Effector memory CD4-positive, alpha-beta T cell (primary cell): ENCODE measurements around the gene ABAT.
"Not testable (repeated sequence)": the region's sequence is repeated elsewhere in the genome, so short reads cannot be mapped to it uniquely, and the experiment has no call there.

Experiments
- DNase-seq, 3 donors: peaks; one replicate each; pipeline ENCODE4 v3.0.0-alpha.2; 2020
- H3K27ac ChIP-seq: 2 replicates; pipeline ENCODE4 v1.7.0; 2013; ENCODE audit warnings: mild to moderate bottlenecking, low read length, moderate library complexity; ENCODE audit not compliant: insufficient read depth, poor library complexity, severe bottlenecking
- H3K27me3 ChIP-seq: replicated peaks from 2 replicates; pipeline ENCODE4 v1.7.0; 2013; ENCODE audit warnings: mild to moderate bottlenecking, low read length; ENCODE audit not compliant: insufficient read depth, control insufficient read depth, poor library complexity, severe bottlenecking
- H3K36me3 ChIP-seq: 2 replicates; pipeline ENCODE4 v1.7.0; 2013; ENCODE audit warnings: mild to moderate bottlenecking, low read length, moderate library complexity; ENCODE audit not compliant: control insufficient read depth, insufficient read depth
- H3K4me1 ChIP-seq: 2 replicates; pipeline ENCODE4 v1.7.0; 2013; ENCODE audit warnings: low read length, mild to moderate bottlenecking; ENCODE audit not compliant: control insufficient read depth, insufficient read depth, poor library complexity, severe bottlenecking
- H3K4me3 ChIP-seq: 2 replicates; pipeline ENCODE4 v1.7.0; 2013; ENCODE audit warnings: low read length, low read depth, mild to moderate bottlenecking; ENCODE audit not compliant: insufficient read depth, poor library complexity, severe bottlenecking
- H3K9me3 ChIP-seq: 2 replicates; pipeline ENCODE4 v1.7.0; 2013; ENCODE audit warnings: mild to moderate bottlenecking, low read length, moderate library complexity; ENCODE audit not compliant: control insufficient read depth

The ABAT gene

DNA sequence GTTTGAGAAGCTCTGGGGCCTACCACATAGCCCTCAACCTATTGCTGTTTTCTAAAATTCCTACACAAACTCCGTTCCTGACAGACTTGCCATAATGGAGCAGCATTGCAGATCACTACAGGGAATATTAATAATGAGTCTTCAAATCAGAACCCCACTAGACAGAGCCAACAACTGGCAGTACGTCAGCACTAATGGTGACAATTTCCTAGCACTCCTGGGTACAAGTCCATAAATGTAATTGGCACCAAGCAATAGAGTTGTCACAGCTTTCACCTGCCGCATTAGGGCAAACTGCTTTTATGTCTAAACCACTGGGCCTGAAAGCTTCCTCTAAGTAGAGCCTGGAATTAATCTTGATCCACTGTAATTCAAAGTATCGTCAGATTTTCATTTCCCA is 25.5 kb upstream of the ABAT start:
- Histone ChIP-seq H3K36me3 (peaks cover 18% of the 10 kb centered on the region), H3K4me3 (no peak overlapping the region), H3K4me1 (peaks cover 4% of the 10 kb centered on the region), H3K27me3 (no peaks in the 10 kb centered on the region), H3K9me3 (no peaks in the 10 kb centered on the region), H3K27ac (no peak overlapping the region)
- DNase-seq = no peak

DNA sequence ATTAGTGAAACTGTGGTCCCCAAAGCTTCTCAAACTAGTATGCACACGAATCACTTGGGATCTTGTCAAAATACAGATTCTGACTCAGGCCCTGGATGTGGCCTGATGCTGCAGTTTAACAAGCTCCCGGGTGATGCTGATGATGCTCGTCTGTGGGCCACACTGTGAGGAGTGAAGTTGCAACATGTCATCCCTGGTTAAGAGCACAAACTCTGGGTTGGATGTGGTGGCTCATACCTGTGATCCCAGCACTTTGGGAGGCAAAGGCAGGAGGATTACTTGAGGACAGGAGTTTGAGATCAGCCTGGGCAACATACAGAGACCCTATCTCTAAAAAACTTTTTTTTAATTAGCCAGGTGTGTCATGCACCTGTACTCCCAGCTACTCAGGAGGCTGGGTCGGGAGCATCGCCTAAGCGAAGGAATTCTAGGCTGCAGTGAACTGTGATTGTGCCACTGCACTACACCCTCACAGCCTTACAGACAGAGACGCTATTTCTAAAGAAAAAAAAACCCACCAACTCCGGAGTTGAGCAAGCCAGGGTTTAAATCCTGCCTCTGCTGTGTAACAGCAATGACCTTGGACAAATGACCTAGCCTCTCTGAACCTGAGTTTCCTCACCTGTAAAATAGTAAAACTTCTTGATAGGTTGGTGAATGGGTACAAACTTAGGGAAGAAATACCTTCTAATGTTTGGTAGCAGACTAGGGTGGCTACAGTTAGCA is 24.4 kb upstream of the ABAT start:
- no peaks in the 10 kb centered on the region for H3K9me3 ChIP-seq
- H3K4me1 ChIP-seq = no peaks in the 10 kb centered on the region
- no peak overlapping the region for H3K4me3 ChIP-seq
- H3K27me3 ChIP-seq = no peaks in the 10 kb centered on the region
- no peak for DNase-seq
- no peak overlapping the region for H3K27ac ChIP-seq
- H3K36me3 ChIP-seq = peaks cover 18% of the 10 kb centered on the region

DNA sequence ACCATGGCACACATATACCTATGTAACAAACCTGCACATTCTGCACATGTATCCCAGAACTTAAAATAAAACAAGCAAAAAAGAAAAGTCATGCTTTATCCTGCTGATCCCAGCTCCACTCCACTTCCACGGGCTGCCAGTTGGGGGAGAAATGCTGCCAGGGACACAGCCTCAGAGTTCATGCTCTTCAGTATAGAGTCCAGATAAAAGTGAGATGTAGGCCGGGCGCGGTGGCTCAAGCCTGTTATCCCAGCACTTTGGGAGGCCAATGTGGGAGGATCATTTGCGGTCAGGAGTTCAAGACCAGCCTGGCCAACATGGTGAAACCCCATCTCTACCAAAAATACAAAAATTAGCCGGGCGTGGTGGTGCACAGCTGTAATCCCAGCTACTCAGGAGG is 22.5 kb upstream of the ABAT start:
- not testable (repeated sequence) for H3K27ac ChIP-seq, DNase-seq, H3K4me3 ChIP-seq, H3K9me3 ChIP-seq, H3K27me3 ChIP-seq, H3K4me1 ChIP-seq, H3K36me3 ChIP-seq

DNA sequence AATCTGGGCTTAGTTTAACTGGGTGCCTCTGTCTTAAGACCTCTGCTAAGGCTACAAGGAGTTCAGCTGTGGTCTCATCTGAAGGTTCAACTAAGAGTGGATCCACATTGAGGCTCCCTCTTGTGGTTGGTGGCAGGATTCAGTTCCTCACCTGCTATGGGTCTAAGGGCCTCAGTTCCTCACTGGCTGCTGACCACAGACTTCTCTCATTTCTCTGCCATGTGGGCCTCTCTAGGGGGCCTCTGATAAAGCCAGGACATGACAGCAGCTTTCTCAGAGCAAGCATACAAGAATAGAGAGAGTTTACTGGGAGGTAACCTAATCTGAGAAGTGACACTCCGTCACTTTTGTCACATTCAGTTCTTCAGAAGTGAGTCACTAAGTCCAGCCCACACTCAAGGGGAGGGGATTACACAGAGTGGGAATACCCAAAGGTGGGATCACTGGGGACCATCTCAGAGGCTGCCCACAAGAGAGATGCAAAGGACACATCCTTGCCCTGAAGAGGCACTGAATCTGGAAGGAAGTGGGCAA is 19.2 kb upstream of the ABAT start:
- H3K27ac ChIP-seq = no peak overlapping the region
- H3K4me3 ChIP-seq = no peak overlapping the region
- H3K36me3 ChIP-seq = no peaks in the 10 kb centered on the region
- H3K4me1 ChIP-seq = no peaks in the 10 kb centered on the region
- no peaks in the 10 kb centered on the region for H3K9me3 ChIP-seq
- H3K27me3 ChIP-seq = no peaks in the 10 kb centered on the region
- DNase-seq = no peak

DNA sequence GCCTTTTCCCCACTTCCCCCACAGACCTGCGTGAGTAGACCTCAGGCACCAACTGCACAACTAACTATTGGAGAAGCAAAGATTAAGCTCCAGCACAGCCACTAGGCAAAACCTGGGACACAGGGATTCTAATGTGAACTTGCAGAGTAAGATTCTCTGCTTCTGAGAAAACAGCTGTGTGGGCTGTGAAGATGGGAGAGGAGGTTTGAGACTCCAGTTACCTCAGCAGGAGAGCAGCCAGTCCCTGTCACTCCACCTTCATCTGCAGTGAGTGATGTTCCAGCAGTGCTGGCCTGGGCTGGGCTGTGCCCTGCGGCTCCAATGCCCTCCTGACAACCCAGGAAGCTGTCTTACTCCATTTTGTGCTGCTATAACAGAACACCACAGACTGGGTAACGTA is 18.0 kb upstream of the ABAT start:
- no peaks in the 10 kb centered on the region for H3K27me3 ChIP-seq
- DNase-seq = no peak

DNA sequence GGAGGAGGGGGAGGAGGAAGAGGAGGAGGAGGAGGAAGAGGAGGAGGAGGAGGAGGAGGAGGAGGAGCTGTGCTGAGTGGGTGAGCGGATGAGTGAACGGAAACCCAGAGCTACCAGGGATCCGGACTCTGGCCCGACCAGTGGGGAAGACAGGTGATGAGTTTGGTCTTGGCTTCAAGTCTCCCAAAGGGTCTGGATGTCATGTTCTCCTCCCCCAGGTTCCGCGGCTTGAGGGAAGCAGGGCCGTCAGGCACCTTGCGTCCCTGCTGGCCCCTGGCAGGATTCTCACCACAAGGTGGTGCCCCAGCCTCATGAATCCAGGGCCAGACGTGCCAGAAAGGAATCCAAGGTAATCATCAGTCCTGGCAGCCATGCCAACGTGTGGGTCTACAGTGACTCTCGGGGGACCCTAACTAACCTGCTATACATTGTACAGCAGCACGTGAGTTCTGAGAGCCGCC is 13.5 kb upstream of the ABAT start:
- Histone ChIP-seq H3K4me3 (no peak overlapping the region), H3K27ac (no peak overlapping the region), H3K4me1 (no peaks in the 10 kb centered on the region), H3K9me3 (no peaks in the 10 kb centered on the region), H3K36me3 (peaks cover 13% of the 10 kb centered on the region), H3K27me3 (no peaks in the 10 kb centered on the region)
- peak in 2 of 3 donors; percentile 14 to 15 for DNase-seq

More for the DNA sequence above, 18.0 kb upstream of the ABAT start:
- Histone ChIP-seq H3K36me3 (no peaks in the 10 kb centered on the region), H3K4me1 (no peaks in the 10 kb centered on the region), H3K4me3 (no peak overlapping the region), H3K9me3 (no peaks in the 10 kb centered on the region), H3K27ac (no peak overlapping the region)

DNA sequence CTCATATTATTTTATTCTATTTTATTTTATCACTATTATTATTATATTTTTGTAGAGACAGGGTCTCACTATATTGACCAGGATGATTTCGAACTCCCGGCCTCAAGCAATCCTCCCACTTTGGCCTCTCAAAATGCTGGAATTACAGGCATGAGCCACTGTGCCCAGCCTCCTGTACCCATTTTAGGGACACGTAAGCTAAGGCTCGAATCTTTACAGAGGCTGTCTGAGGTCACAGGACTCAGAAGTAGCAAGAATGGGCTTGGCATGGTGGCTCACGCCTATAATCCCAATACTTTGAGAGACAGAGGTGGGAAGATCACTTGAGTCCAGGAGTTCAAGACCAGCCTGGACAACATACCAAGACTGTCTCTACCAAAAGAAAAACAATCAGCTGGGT is 12.7 kb upstream of the ABAT start:
- Histone ChIP-seq H3K27ac (no peak overlapping the region), H3K9me3 (no peaks in the 10 kb centered on the region), H3K4me1 (no peaks in the 10 kb centered on the region), H3K27me3 (no peaks in the 10 kb centered on the region), H3K4me3 (no peak overlapping the region), H3K36me3 (peaks cover 13% of the 10 kb centered on the region)
- DNase-seq = no peak

DNA sequence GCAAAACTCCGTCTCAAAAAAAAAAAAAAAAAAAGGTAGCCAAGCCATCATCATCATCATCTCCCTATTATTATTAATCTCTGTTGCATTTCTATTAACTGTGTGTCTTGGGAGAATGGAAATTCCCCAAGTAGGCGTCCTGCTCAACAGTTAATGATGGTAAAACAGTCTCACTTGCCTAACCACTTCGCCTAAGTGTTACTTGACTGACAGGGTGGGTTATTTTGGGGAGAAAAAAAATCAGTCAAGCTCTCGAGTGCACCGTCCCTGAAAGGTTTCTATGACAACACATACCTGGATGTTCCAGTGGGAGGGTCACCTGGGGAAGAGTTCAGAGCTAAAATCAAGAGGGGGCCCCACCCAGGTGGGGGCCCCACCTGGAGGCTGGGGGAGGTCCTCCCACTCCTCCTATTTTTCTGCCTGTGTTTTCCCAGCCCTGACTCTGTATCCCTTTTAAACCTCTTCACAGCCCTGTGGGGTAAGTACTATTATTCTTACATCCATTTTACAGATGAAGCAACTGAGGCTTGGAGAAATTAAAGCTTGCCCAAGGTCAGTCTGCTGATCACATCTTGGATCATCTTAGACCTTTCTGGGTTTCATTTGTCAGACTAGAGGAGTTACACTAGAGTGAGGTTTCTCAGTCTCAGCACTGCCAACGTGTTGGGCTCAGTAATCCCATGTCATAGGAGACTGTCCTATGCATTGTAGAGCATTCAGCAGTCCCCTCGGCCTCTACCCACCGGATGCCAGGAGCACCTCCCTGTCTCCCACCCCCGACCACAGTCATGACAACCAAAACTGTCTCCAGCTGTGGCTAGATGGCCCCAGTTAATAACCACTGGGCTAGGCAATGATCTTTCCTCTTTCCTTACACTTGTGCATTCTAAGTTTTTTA is 11.0 kb upstream of the ABAT start:
- Histone ChIP-seq H3K9me3 (no peaks in the 10 kb centered on the region), H3K27me3 (no peaks in the 10 kb centered on the region), H3K4me3 (no peak overlapping the region), H3K36me3 (peaks cover 13% of the 10 kb centered on the region), H3K27ac (no peak overlapping the region), H3K4me1 (no peaks in the 10 kb centered on the region)
- DNase-seq = no peak

DNA sequence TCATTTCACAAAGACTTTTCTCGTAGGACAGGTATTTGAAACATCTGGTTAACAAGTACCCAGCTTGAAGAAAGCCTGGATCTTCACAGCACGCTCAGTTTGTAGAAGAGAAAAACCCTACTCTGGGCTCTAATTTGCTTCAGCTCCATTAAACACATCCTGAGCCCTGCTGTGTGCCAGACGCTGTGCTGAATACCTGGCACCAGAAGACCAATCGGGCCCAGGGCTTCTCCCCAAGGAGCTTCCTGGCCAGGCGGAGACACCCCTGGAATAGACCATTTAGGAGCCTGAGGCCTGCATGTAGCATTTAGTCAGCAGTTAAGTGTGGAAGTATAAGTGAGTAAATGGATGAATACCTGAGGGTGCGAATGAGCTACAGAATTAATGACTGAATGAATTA is 8.9 kb upstream of the ABAT start:
- Histone ChIP-seq H3K4me3 (no peak overlapping the region), H3K36me3 (peaks cover 13% of the 10 kb centered on the region), H3K9me3 (no peaks in the 10 kb centered on the region), H3K27ac (no peak overlapping the region), H3K4me1 (no peaks in the 10 kb centered on the region), H3K27me3 (no peaks in the 10 kb centered on the region)
- no peak for DNase-seq

DNA sequence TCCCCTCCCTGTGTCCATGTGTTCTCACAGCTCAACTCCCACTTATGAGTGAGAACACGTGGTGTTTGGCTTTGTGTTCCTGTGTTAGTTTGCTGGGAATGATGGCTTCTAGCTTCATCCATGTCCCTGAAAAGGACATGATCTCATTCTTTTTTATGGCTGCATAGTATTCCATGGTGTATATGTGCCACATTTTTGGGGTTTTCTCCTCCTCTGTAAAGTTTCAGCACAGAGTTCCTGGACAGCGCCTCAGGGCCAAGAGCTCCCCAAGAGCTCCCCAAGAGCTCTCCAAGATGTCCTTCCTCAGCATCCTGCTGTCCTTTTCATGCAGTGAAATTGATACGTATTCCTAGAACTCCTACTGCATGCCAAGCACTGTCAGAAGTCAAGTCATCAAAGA is 6.9 kb upstream of the ABAT start:
- Histone ChIP-seq H3K36me3 (peaks cover 13% of the 10 kb centered on the region), H3K4me1 (no peaks in the 10 kb centered on the region), H3K4me3 (no peak overlapping the region), H3K27ac (no peak overlapping the region), H3K27me3 (no peaks in the 10 kb centered on the region), H3K9me3 (no peaks in the 10 kb centered on the region)
- DNase-seq = no peak
